Tibial nerve (tissue), 4 donors: Measurements from ENCODE around the gene FAM111A.

ENCODE experiments used
- CTCF ChIP-seq, 5 experiments: fragments of 200-600 bp in 3 of 5; fragments of 450-650 bp in 2 of 5; sonication (generic) in 3 of 5; IDR thresholded peaks; one replicate each; pipeline ENCODE4 v1.5.1; 2016 to 2019; ENCODE audit warnings: antibody characterized with exemption in 5 of 5, mild to moderate bottlenecking in 3 of 5, moderate library complexity in 2 of 5
- EP300 ChIP-seq, 2 donors: sonication (generic); formaldehyde crosslinking; IDR thresholded peaks; one replicate each; pipeline ENCODE4 v1.6.1; 2017; ENCODE audit warnings: antibody characterized with exemption in 2 of 2, mild to moderate bottlenecking in 1 of 2
- POLR2A ChIP-seq, 2 donors: fragments of 450-650 bp; IDR thresholded peaks; one replicate each; pipeline ENCODE4 v1.6.1; 2017; ENCODE audit warnings: antibody characterized with exemption in 2 of 2, mild to moderate bottlenecking in 2 of 2, moderate library complexity in 2 of 2

DNA sequence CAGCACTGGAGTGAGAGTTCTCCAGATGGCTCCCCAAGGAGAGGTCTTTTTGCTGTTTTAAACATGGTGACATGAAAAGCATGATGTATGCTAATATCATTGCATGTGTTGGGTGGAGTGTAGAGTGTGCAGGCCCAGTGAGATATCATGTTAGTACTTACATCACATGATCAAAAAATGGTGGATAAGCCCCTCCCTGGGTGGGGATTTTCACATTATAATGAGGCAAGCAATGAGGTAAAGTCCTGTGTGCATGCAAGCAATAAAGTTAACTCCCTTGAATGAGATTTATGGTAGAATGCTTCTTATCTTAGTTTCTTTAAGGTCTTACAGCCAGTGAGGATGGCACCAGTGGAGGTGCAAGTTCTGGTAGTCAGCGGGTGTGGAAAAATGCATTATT, 27.1 kb upstream of the FAM111A start:
- TF ChIP-seq CTCF (IDR thresholded peaks at IDR 0.05) (no peak), POLR2A (IDR thresholded peaks at IDR 0.05) (no peak), EP300 (IDR thresholded peaks at IDR 0.05) (no peak)
